Testis (tissue), 2 donors: ENCODE measurements around the gene ZNF319.

Source experiments
- CTCF ChIP-seq, 3 experiments: fragments of 450-650 bp in 2 of 3; fragments of 200-600 bp in 1 of 3; sonication (generic) in 1 of 3; IDR thresholded peaks; one replicate each; pipeline ENCODE4 v1.5.1; 2016 to 2019; ENCODE audit warnings: antibody characterized with exemption in 3 of 3, mild to moderate bottlenecking in 2 of 3, moderate library complexity in 1 of 3
- POLR2A ChIP-seq: fragments of 450-650 bp; IDR thresholded peaks from one replicate; pipeline ENCODE4 v1.6.1; 2017; ENCODE audit warnings: antibody characterized with exemption, mild to moderate bottlenecking, moderate library complexity

- TF ChIP-seq CTCF (IDR thresholded peaks at IDR 0.05) (no peak), POLR2A (no peak)
Measured at GRCh38 chr16:57962756-57963155, 37.7 kb downstream of the ZNF319 start.
